Astrocyte (in vitro differentiated cells and primary cell): ENCODE data around the gene SPNS3. TPM values are rescaled to one million over a fixed set of nuclear protein-coding genes. Genes with fewer than 3 reads are reported as not detected.

Experiments used
- DNase-seq: peaks from one replicate; pipeline ENCODE4 v3.0.0-alpha.2; 2010; ENCODE audit warnings: low read depth
- FAIRE-seq: peaks from 2 replicates; lab custom pipeline; 2011; peaks lifted over from hg19 to GRCh38; lab: Jason Lieb, UNC
- H2AFZ ChIP-seq: 2 replicates; pipeline ENCODE4 v1.6.0; 2012; ENCODE audit warnings: low read depth, low read length, inconsistent platforms
- H3K27ac ChIP-seq: 2 replicates; pipeline ENCODE4 v1.5.1; 2011; ENCODE audit warnings: low read depth, low read length, inconsistent platforms
- H3K27me3 ChIP-seq: 2 replicates; pipeline ENCODE4 v1.6.0; 2011; ENCODE audit warnings: low read length, inconsistent platforms; ENCODE audit not compliant: insufficient read depth
- H3K36me3 ChIP-seq: 2 replicates; pipeline ENCODE4 v1.5.1; 2011; ENCODE audit warnings: low read length, inconsistent platforms; ENCODE audit not compliant: insufficient read depth
- H3K4me1 ChIP-seq: 2 replicates; pipeline ENCODE4 v1.5.1; 2011; ENCODE audit warnings: low read length, inconsistent platforms; ENCODE audit not compliant: insufficient read depth
- H3K4me2 ChIP-seq: 2 replicates; pipeline ENCODE4 v1.6.0; 2012; ENCODE audit warnings: low read length, inconsistent platforms
- H3K4me3 ChIP-seq: 2 replicates; pipeline ENCODE4 v1.5.1; 2011; ENCODE audit warnings: low read depth, mild to moderate bottlenecking, low read length, inconsistent platforms; ENCODE audit not compliant: insufficient read depth
- H3K79me2 ChIP-seq: 2 replicates; pipeline ENCODE4 v1.6.0; 2012; ENCODE audit warnings: mild to moderate bottlenecking, low read length, inconsistent platforms; ENCODE audit not compliant: insufficient read depth
- H3K9ac ChIP-seq: 2 replicates; pipeline ENCODE4 v1.6.0; 2012; ENCODE audit warnings: mild to moderate bottlenecking, low read length, inconsistent platforms
- H3K9me3 ChIP-seq: 2 replicates; pipeline ENCODE4 v1.5.1; 2012; ENCODE audit warnings: low read depth, mild to moderate bottlenecking, low read length, inconsistent platforms; ENCODE audit not compliant: insufficient read depth
- H4K20me1 ChIP-seq: 2 replicates; pipeline ENCODE4 v1.6.0; 2012; ENCODE audit warnings: low read length, inconsistent platforms; ENCODE audit not compliant: insufficient read depth
- H3K27ac Mint-ChIP-seq: one replicate; pipeline ENCODE4 v1.8.0; 2021; ENCODE audit warnings: mild to moderate bottlenecking, mixed read lengths; ENCODE audit not compliant: unreplicated experiment
- H3K27me3 Mint-ChIP-seq: one replicate; pipeline ENCODE4 v1.8.0; 2021; ENCODE audit warnings: low read depth, mixed read lengths; ENCODE audit not compliant: unreplicated experiment
- H3K36me3 Mint-ChIP-seq: one replicate; pipeline ENCODE4 v1.8.0; 2021; ENCODE audit warnings: low read depth, mixed read lengths; ENCODE audit not compliant: unreplicated experiment
- H3K4me1 Mint-ChIP-seq: one replicate; pipeline ENCODE4 v1.8.0; 2021; ENCODE audit warnings: low read depth, mixed read lengths; ENCODE audit not compliant: unreplicated experiment
- H3K4me3 Mint-ChIP-seq: one replicate; pipeline ENCODE4 v1.8.0; 2021; ENCODE audit warnings: mild to moderate bottlenecking, moderate library complexity, mixed read lengths; ENCODE audit not compliant: unreplicated experiment
- H3K9me3 Mint-ChIP-seq: one replicate; pipeline ENCODE4 v1.8.0; 2021; ENCODE audit warnings: mild to moderate bottlenecking, mixed read lengths; ENCODE audit not compliant: unreplicated experiment
- EZH2 ChIP-seq: IDR thresholded peaks from 2 replicates; pipeline ENCODE4 v1.6.1; 2012; ENCODE audit warnings: mild to moderate bottlenecking, low read length, inconsistent platforms; ENCODE audit not compliant: insufficient read depth
- total RNA-seq: library from RNA; stranded (reverse); gene quantifications from 2 replicates; pipeline ENCODE4 v1.2.1, GENCODE V29; 2021
- TF ChIP-seq, protein P1 (sequence below): IDR thresholded peaks from 2 replicates; pipeline ENCODE4 v1.5.1; 2011; ENCODE audit warnings: low read depth, mild to moderate bottlenecking, inconsistent platforms, low read length, moderate library complexity; ENCODE audit not compliant: insufficient read depth

Gene SPNS3
- total RNA-seq, 1 donor from 2014 or later = not detected

DNA sequence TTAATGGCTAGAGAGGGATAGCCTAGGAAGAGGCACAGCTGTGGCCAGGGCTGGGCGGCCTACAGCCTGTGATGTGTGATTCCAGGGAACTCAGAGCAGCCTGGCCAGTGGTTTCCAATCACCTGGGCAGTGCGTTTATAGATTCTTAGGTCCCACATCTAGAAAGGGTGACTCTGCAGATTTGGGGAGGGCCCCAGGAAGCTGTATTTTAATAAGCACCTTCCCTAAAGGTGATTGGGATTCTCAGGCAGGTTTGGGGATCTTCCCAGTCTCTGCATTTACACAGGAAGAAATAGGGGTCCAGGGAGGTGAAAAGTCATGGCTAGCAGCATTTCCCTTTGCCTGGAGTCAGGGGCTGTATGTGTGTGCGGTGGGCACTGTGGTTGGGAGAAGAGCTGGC, 74.5 kb downstream of the SPNS3 start:
- H3K4me1 ChIP-seq = peaks cover 8% of the 10 kb centered on the region
- H3K4me2 ChIP-seq = no peak overlapping the region
- no peaks in the 10 kb centered on the region for H3K79me2 ChIP-seq
- H3K36me3 ChIP-seq = no peaks in the 10 kb centered on the region
- no peak for FAIRE-seq
- H3K9ac ChIP-seq = no peak overlapping the region
- H3K4me3 ChIP-seq = no peak overlapping the region
- DNase-seq = no peak
- H3K9me3 Mint-ChIP-seq = peaks cover 8% of the 10 kb centered on the region
- H3K27me3 Mint-ChIP-seq = peaks cover 60% of the 10 kb centered on the region
- peaks cover 9% of the 10 kb centered on the region for H3K27me3 ChIP-seq
- TF ChIP-seq, protein P1, sequence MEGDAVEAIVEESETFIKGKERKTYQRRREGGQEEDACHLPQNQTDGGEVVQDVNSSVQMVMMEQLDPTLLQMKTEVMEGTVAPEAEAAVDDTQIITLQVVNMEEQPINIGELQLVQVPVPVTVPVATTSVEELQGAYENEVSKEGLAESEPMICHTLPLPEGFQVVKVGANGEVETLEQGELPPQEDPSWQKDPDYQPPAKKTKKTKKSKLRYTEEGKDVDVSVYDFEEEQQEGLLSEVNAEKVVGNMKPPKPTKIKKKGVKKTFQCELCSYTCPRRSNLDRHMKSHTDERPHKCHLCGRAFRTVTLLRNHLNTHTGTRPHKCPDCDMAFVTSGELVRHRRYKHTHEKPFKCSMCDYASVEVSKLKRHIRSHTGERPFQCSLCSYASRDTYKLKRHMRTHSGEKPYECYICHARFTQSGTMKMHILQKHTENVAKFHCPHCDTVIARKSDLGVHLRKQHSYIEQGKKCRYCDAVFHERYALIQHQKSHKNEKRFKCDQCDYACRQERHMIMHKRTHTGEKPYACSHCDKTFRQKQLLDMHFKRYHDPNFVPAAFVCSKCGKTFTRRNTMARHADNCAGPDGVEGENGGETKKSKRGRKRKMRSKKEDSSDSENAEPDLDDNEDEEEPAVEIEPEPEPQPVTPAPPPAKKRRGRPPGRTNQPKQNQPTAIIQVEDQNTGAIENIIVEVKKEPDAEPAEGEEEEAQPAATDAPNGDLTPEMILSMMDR = no peak
- no peak for TF ChIP-seq EZH2
- H3K9me3 ChIP-seq = no peaks in the 10 kb centered on the region
- H3K27ac Mint-ChIP-seq = no peak overlapping the region
- no peaks in the 10 kb centered on the region for H4K20me1 ChIP-seq
- no peaks in the 10 kb centered on the region for H3K4me1 Mint-ChIP-seq
- no peak overlapping the region for H3K27ac ChIP-seq
- peaks cover 6% of the 10 kb centered on the region for H3K36me3 Mint-ChIP-seq
- H2AFZ ChIP-seq = no peak overlapping the region
- H3K4me3 Mint-ChIP-seq = no peak overlapping the region

- no peaks in the 10 kb centered on the region for H3K9me3 ChIP-seq
- H2AFZ ChIP-seq = no peak overlapping the region
- no peak overlapping the region for H3K9ac ChIP-seq
- peaks cover 6% of the 10 kb centered on the region for H3K36me3 Mint-ChIP-seq
- no peak for FAIRE-seq
- DNase-seq = no peak
- H3K27ac ChIP-seq = no peak overlapping the region
- no peak overlapping the region for H3K27ac Mint-ChIP-seq
- H3K79me2 ChIP-seq = no peaks in the 10 kb centered on the region
- TF ChIP-seq, protein P1 = no peak
- TF ChIP-seq EZH2 = no peak
- no peaks in the 10 kb centered on the region for H3K4me1 Mint-ChIP-seq
- peaks cover 8% of the 10 kb centered on the region for H3K27me3 ChIP-seq
- H3K27me3 Mint-ChIP-seq = peaks cover 50% of the 10 kb centered on the region
- H3K4me2 ChIP-seq = no peak overlapping the region
- H3K9me3 Mint-ChIP-seq = peaks cover 8% of the 10 kb centered on the region
- H3K4me3 Mint-ChIP-seq = no peak overlapping the region
- peaks cover 8% of the 10 kb centered on the region for H3K4me1 ChIP-seq
- no peak overlapping the region for H3K4me3 ChIP-seq
- H4K20me1 ChIP-seq = no peaks in the 10 kb centered on the region
- no peaks in the 10 kb centered on the region for H3K36me3 ChIP-seq
Observed at GRCh38 chr17:4509401-4509800, 75.7 kb downstream of the SPNS3 start.

- Mint-ChIP-seq H3K4me3 (no peak overlapping the region), H3K36me3 (peaks cover 6% of the 10 kb centered on the region), H3K27me3 (peaks cover 44% of the 10 kb centered on the region), H3K27ac (no peak overlapping the region), H3K4me1 (no peaks in the 10 kb centered on the region), H3K9me3 (peaks cover 8% of the 10 kb centered on the region)
- H3K27me3 ChIP-seq = peaks cover 3% of the 10 kb centered on the region
- no peaks in the 10 kb centered on the region for H3K36me3 ChIP-seq
- no peak overlapping the region for H3K9ac ChIP-seq
- H3K27ac ChIP-seq = no peak overlapping the region
- FAIRE-seq = no peak
- TF ChIP-seq, protein P1 = no peak
- TF ChIP-seq EZH2 = no peak
- peak overlapping the region; percentile 5 for H2AFZ ChIP-seq
- H3K79me2 ChIP-seq = no peaks in the 10 kb centered on the region
- no peak overlapping the region for H3K4me3 ChIP-seq
- H3K4me2 ChIP-seq = no peak overlapping the region
- no peaks in the 10 kb centered on the region for H3K9me3 ChIP-seq
- no peak for DNase-seq
- peaks cover 8% of the 10 kb centered on the region for H3K4me1 ChIP-seq
- H4K20me1 ChIP-seq = no peaks in the 10 kb centered on the region
Observed at GRCh38 chr17:4509923-4510617, 76.3 kb downstream of the SPNS3 start.
